ENCODE measurements around the gene NCAPG.

Gene NCAPG

GRCh38 chr4:17876943-17877342, 66.2 kb downstream of the NCAPG start:
- DNase-seq: no peak

- no peak for DNase-seq
These were observed 66.9 kb downstream of the NCAPG start for GRCh38 chr4:17877661-17878060.

GRCh38 chr4:17884063-17884462, 73.3 kb downstream of the NCAPG start:
- DNase-seq: no peak

- DNase-seq: no peak
These were observed 73.7 kb downstream of the NCAPG start for GRCh38 chr4:17884511-17884910.

GRCh38 chr4:17889692-17890091, 78.9 kb downstream of the NCAPG start:
- DNase-seq: no peak

- DNase-seq: no peak
These were observed 83.6 kb downstream of the NCAPG start for GRCh38 chr4:17894421-17894820.

All from NCI-H2029 treated with DMSO at 0.1 percent for 48 hours (cell line).